ENCODE data around the gene COL27A1.

DNA sequence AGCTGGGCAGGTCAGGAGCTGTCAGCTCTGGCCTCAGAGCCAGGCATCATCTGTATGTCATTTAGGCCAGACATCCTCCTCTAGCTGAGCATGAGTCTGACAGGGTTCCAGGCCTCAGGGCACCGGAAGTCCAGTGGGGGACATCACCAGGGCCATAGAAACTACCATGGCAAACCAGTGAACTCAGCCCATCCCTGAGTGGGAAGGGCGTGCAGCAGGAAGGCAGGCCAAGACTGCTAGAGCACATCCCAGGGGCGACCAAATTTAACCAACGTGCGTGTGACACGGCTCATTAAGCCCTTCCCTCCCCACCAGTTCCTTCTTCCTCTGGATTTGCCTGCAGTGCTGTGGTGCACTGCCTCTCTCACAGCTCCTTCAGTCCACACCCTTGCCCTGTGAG, 75.9 kb downstream of the COL27A1 start:
- TF ChIP-seq, protein P1, sequence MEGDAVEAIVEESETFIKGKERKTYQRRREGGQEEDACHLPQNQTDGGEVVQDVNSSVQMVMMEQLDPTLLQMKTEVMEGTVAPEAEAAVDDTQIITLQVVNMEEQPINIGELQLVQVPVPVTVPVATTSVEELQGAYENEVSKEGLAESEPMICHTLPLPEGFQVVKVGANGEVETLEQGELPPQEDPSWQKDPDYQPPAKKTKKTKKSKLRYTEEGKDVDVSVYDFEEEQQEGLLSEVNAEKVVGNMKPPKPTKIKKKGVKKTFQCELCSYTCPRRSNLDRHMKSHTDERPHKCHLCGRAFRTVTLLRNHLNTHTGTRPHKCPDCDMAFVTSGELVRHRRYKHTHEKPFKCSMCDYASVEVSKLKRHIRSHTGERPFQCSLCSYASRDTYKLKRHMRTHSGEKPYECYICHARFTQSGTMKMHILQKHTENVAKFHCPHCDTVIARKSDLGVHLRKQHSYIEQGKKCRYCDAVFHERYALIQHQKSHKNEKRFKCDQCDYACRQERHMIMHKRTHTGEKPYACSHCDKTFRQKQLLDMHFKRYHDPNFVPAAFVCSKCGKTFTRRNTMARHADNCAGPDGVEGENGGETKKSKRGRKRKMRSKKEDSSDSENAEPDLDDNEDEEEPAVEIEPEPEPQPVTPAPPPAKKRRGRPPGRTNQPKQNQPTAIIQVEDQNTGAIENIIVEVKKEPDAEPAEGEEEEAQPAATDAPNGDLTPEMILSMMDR (IDR thresholded peaks at IDR 0.05; ENCODE audit: borderline replicate concordance, extremely low read depth, low read length, poor library complexity, severe bottlenecking) = no peak
- TF ChIP-seq EZH2 (IDR thresholded peaks at IDR 0.05; ENCODE audit: borderline replicate concordance, low read depth, low read length, severe bottlenecking) = no peak
